ENCODE results near the gene CNOT11.
"Not testable (repeated sequence)": the region's sequence is repeated elsewhere in the genome, so short reads cannot be mapped to it uniquely, and the experiment has no call there.

The CNOT11 gene

DNA sequence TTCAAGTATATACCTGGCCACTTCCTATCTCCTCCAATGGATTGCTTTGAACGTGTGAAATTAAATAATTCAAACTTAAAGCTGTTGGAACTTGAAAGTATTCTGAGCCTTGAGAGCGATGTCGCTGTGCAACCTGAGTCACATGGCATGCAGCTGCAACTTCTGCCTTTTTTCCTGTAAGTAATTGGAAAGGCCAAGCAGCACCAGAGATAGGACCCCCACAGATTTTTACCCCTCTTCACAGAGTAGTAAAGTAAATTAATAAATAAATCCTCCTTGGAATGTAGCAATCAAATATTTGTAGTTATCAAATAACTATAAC is 59.0 kb downstream of the CNOT11 start:
- no peak for DNase-seq

- not testable (repeated sequence) for DNase-seq
These were observed 63.9 kb downstream of the CNOT11 start for GRCh38 chr2:101316568-101316967.
